Upper lobe of right lung (tissue), 1 donor: ENCODE measurements around the gene HOOK1. TPM values are rescaled to one million over a fixed set of nuclear protein-coding genes. Genes with fewer than 3 reads are reported as not detected.
A peak's percentile ranks its signal among the peaks of the same experiment; 100 is the strongest.

Experiments used
- ATAC-seq: fragments of 200-7000 bp; cut with Tn5 transposase; one replicate; pipeline ENCODE4 v1.9.1; 2020; ENCODE audit warnings: mild to moderate bottlenecking, moderate library complexity
- DNase-seq: peaks from one replicate; pipeline ENCODE4 v3.0.0-alpha.2; 2020
- H3K27ac ChIP-seq: fragments of 200-600 bp; one replicate; pipeline ENCODE4 v1.8.0; 2022
- H3K27me3 ChIP-seq: fragments of 200-600 bp; one replicate; pipeline ENCODE4 v1.8.0; 2022; ENCODE audit warnings: mild to moderate bottlenecking
- H3K36me3 ChIP-seq: fragments of 200-600 bp; one replicate; pipeline ENCODE4 v1.8.0; 2022
- H3K4me1 ChIP-seq: fragments of 200-600 bp; one replicate; pipeline ENCODE4 v1.8.0; 2022
- H3K4me3 ChIP-seq: fragments of 200-600 bp; one replicate; pipeline ENCODE4 v1.8.0; 2022; ENCODE audit warnings: mild to moderate bottlenecking
- H3K9me3 ChIP-seq: fragments of 200-600 bp; one replicate; pipeline ENCODE4 v1.8.0; 2022
- intact Hi-C: fragments of 100-400 bp; cut with DNase I; formaldehyde crosslinking; loops from one replicate; pipeline ENCODE4 v1.11.0; 2022
- total RNA-seq: library from RNA; stranded (reverse); fragmentation: NEBNext Ultra II Directional; extraction: Animal tissue kit (Norgen Biotek cat#: 25700); gene quantifications from one replicate; pipeline ENCODE4 v1.2.1, GENCODE V29; 2021
- TF ChIP-seq, protein P1 (sequence below): fragments of 200-600 bp; IDR thresholded peaks from one replicate; pipeline ENCODE4 v1.8.0; 2022; ENCODE audit warnings: antibody characterized with exemption
- donor health status: DM: no; HTN: yes; CAD: no; lungs with severe emphysema.

HOOK1 gene
- total RNA-seq, 1 donor from 2014 or later, result 18.5 TPM

DNA sequence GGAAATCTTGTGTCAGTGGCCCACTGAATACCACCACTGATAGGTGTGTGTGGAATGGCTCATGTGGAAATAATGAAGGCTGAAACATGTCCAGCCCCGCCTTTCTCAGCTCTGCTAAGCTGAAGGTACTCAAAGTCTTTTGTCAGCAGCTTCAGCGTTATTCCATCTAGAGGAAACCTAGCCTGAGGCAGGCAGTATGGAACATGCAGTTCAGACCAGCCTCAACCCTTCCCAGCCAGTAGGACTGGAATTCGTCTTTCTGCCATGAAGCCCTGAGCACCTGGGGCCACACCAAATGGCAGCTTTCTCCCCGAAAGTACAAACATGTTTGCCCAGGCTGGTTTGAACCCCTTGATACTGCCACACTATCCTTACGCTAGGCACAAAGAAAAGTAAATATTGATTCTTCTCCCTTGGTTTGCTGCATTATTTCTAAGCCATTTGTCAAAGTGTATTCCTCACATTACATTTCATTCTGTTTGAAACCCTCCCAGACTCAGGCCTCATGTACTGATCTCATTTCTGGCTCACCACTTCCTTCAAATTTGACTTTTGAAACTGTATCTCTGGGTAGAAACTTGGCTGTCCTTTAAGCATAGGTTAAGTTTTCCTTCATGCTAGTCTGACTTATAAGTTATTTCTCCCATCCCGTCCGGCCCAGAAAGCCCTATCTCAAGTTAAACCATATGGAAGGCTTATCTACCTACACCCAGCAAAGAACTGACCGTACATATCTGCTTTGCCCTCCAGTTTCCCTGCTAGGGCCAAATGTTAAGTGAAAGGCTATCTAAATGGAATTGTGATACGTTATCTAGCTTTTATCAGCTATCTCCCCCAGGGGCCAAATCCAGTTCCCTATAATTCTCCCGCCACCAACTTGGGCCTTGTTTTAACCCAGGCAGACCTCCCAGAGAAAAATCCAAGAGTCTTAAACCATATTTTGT is 45.7 kb upstream of the HOOK1 start:
- Histone ChIP-seq H3K4me1 (no peaks in the 10 kb centered on the region), H3K27ac (no peak overlapping the region), H3K4me3 (no peak overlapping the region), H3K27me3 (no peaks in the 10 kb centered on the region), H3K9me3 (no peaks in the 10 kb centered on the region), H3K36me3 (no peaks in the 10 kb centered on the region)
- no peak for DNase-seq
- intact Hi-C loops, result no loop called here
- peak; percentile 12 for ATAC-seq
- TF ChIP-seq, protein P1, sequence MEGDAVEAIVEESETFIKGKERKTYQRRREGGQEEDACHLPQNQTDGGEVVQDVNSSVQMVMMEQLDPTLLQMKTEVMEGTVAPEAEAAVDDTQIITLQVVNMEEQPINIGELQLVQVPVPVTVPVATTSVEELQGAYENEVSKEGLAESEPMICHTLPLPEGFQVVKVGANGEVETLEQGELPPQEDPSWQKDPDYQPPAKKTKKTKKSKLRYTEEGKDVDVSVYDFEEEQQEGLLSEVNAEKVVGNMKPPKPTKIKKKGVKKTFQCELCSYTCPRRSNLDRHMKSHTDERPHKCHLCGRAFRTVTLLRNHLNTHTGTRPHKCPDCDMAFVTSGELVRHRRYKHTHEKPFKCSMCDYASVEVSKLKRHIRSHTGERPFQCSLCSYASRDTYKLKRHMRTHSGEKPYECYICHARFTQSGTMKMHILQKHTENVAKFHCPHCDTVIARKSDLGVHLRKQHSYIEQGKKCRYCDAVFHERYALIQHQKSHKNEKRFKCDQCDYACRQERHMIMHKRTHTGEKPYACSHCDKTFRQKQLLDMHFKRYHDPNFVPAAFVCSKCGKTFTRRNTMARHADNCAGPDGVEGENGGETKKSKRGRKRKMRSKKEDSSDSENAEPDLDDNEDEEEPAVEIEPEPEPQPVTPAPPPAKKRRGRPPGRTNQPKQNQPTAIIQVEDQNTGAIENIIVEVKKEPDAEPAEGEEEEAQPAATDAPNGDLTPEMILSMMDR, result no peak

DNA sequence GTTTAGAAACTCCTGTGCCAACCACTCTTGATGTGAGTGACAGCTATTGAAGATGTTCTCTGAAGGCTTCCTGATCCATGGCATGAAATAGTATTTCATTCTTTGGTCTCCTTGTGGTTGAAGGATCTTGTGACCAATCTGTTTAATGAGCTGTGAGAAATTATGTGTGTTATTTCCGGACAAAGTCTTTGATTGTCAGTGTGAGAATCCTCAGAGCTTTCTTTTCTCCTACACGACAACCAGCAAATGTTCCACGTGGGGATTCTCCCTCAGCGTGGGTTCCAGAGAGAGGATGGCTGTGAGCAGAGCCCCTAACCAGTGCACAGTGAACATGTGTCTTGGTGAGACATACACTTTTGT is 45.0 kb upstream of the HOOK1 start:
- Histone ChIP-seq H3K36me3 (no peaks in the 10 kb centered on the region), H3K4me3 (no peak overlapping the region), H3K4me1 (no peaks in the 10 kb centered on the region), H3K27ac (no peak overlapping the region), H3K9me3 (no peaks in the 10 kb centered on the region), H3K27me3 (no peaks in the 10 kb centered on the region)
- ATAC-seq, result no peak
- DNase-seq, result no peak
- TF ChIP-seq, protein P1, result no peak
- intact Hi-C loops, result no loop called here

DNA sequence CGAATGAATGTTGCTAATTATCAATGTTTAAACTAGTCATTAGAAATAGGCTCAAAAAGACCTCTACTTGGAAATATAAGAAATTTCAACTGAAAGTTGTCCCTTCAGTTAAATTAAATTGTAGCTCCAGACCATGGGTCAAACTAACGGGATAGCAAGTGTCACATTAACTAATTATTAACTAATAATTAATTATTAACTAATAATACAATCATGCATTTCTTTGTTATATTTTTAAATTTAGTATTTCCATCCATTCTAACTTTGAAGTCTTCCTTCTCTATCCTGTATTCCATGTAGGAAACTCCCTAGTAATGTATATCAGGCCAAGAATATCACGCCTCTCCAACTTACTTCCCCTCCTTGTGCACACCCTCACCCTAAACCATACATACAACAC is 43.4 kb upstream of the HOOK1 start:
- ATAC-seq, result no peak
- TF ChIP-seq, protein P1, result no peak

DNA sequence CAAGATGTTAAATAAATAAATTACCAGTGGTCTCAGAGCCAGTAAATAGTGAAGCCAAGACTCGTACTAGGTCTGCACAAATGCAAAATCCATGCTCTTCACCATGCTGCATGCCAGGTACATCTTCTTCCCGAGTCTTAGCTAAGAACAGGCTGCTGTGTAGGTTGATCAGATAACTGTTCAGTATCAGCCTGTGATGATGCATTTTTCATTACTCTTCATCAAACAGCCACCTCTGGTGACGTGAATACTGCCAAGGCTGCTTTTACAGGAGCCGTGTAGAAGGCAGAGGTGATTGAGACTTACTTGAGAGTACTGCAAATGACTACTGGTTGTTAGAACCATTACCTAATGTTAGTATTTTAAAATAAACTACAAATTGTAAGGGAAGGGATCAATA is 39.3 kb upstream of the HOOK1 start:
- DNase-seq (no peak), ATAC-seq (no peak)
- TF ChIP-seq, protein P1, result no peak
- Histone ChIP-seq H3K27me3 (no peaks in the 10 kb centered on the region), H3K27ac (no peak overlapping the region), H3K9me3 (no peaks in the 10 kb centered on the region), H3K4me3 (no peak overlapping the region), H3K4me1 (no peaks in the 10 kb centered on the region), H3K36me3 (no peaks in the 10 kb centered on the region)
- intact Hi-C loops, result no loop called here

More for the DNA sequence above, 43.4 kb upstream of the HOOK1 start:
- intact Hi-C loops, result no loop called here
- H3K27ac ChIP-seq, result no peak overlapping the region
- no peaks in the 10 kb centered on the region for H3K4me1 ChIP-seq
- DNase-seq, result no peak
- no peaks in the 10 kb centered on the region for H3K9me3 ChIP-seq
- no peaks in the 10 kb centered on the region for H3K27me3 ChIP-seq
- H3K4me3 ChIP-seq, result no peak overlapping the region
- H3K36me3 ChIP-seq, result no peaks in the 10 kb centered on the region

DNA sequence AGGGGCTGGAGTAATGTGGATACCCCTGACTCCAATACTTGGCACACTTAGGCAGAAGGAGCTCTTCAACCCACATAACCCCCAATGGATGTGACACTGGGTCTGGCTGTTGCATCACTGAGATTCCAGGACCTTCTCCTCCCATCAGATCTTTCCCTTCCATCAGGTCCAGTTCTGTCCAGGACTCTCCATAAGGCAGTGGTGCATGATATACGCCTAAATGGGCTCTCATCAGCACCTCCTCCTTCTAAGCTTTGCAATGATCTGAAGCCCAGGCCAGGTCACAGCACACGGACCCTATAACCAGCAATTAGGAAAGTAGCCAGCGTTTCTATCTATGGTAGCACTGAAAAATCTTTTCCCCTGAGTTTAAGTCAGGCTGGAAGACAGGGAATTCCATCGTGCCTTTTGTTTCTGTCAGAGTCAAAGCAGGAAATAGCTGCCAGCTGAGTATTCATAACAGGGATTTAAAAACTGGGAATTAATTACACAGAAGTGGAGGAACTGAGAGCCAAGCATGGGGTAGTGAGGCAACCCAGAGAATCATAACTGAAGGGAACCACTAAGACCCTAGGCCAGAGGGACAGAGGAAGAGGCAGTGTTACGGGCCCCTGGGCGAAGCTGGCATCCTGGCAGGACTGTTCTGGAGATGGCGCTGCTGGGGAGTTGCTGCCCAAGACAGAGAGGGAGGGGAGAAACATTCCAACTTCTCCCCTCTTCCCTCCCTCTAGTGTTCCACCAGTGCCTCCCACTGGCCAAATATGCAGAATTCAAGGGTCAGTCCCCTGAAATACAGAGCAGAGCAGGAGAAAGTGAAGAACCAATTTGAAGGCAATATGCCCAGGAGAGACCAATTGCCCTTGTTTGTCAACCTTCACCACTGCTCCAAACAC is 37.5 kb upstream of the HOOK1 start:
- Histone ChIP-seq H3K36me3 (no peaks in the 10 kb centered on the region), H3K4me3 (no peak overlapping the region), H3K27me3 (no peaks in the 10 kb centered on the region), H3K4me1 (no peaks in the 10 kb centered on the region), H3K9me3 (no peaks in the 10 kb centered on the region), H3K27ac (no peak overlapping the region)
- TF ChIP-seq, protein P1, result no peak
- DNase-seq, result no peak
- ATAC-seq, result no peak
- intact Hi-C loops, result no loop called here
